ENCODE measurements around the gene EMILIN1.

GRCh38 chr2:27099334-27099955, 21.0 kb downstream of the EMILIN1 start:
- TF ChIP-seq CTCF (IDR thresholded peaks at IDR 0.05) (no peak), POLR2A (IDR thresholded peaks at IDR 0.05) (no peak)

Measured in right lobe of liver (tissue), 4 donors.